Activated naive CD8-positive, alpha-beta T cell treated with anti-CD3 and anti-CD28 coated beads for 36 hours (primary cell): ENCODE results near the gene FAM98B. TPM values are rescaled to one million over a fixed set of nuclear protein-coding genes. Genes with fewer than 3 reads are reported as not detected.
A peak's percentile ranks its signal among the peaks of the same experiment; 100 is the strongest.
"Not testable (repeated sequence)": the region's sequence is repeated elsewhere in the genome, so short reads cannot be mapped to it uniquely, and the experiment has no call there.

Experiments used
- DNase-seq: peaks from one replicate; pipeline ENCODE4 v3.0.0; 2021
- H3K27ac Mint-ChIP-seq: one replicate; pipeline ENCODE4 v1.8.0; 2022; ENCODE audit warnings: mild to moderate bottlenecking, moderate library complexity, mixed read lengths
- H3K27me3 Mint-ChIP-seq: one replicate; pipeline ENCODE4 v1.8.0; 2022; ENCODE audit warnings: mild to moderate bottlenecking, mixed read lengths
- H3K36me3 Mint-ChIP-seq: one replicate; pipeline ENCODE4 v1.8.0; 2021; ENCODE audit warnings: mild to moderate bottlenecking, mixed read lengths
- H3K4me1 Mint-ChIP-seq: one replicate; pipeline ENCODE4 v1.8.0; 2021; ENCODE audit warnings: mixed read lengths
- H3K4me3 Mint-ChIP-seq: one replicate; pipeline ENCODE4 v1.8.0; 2022; ENCODE audit warnings: mild to moderate bottlenecking, moderate library complexity, mixed read lengths
- H3K9me3 Mint-ChIP-seq: one replicate; pipeline ENCODE4 v1.8.0; 2022; ENCODE audit warnings: mixed read lengths
- total RNA-seq, 2 experiments: library from RNA; stranded (reverse); gene quantifications; one replicate each; pipeline ENCODE4 v1.2.3, GENCODE V29; 2021

FAM98B gene
- 10 to 100 TPM; 54.9 to 59.3 TPM for total RNA-seq

DNA sequence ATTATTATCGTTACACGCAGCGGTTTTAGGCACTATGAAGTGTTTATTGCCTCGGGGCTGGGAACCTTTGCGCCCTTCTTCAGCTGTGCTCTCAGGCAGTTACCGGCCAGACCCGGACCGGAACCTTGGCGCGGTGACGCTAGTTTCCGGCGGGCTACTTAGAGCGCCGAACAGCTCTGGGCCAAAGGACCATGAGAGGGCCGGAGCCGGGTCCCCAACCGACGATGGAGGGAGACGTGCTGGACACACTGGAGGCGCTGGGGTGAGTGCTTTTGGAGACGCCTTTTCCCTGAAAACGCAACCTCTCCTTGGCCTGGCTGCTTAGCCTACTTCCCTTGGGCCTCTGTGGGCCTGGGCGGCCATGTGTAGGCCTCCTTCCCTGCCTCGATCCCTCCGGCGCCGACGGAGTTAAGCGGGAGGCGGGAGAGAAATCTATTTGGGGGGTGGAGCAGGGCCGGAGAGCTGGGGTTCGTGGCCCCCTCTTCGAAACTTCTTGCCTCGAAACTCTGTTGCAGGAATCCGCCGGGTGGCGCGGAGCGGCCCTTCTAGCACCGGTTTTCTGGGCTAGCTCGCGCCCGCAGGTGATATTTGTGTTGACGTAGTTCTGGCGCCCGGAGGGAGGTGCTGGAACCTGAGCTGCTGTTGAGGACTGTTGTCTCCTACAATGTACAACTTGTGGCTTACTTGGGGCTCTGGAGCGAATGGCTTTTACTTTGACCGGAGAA is at the start of gene FAM98B:
FAM98B (plus strand) TSS at position 157 of the 725 bp plus-strand sequence; CDS start at position 192, 35 bp downstream.
- Mint-ChIP-seq H3K9me3 (no peaks in the 10 kb centered on the region), H3K4me1 (peaks cover 29% of the 10 kb centered on the region), H3K27me3 (no peaks in the 10 kb centered on the region), H3K27ac (peak within 1 kb of the TSS; percentile 92), H3K36me3 (peaks cover 11% of the 10 kb centered on the region), H3K4me3 (peak within 1 kb of the TSS; percentile 95)
- DNase-seq: peak; percentile 88

DNA sequence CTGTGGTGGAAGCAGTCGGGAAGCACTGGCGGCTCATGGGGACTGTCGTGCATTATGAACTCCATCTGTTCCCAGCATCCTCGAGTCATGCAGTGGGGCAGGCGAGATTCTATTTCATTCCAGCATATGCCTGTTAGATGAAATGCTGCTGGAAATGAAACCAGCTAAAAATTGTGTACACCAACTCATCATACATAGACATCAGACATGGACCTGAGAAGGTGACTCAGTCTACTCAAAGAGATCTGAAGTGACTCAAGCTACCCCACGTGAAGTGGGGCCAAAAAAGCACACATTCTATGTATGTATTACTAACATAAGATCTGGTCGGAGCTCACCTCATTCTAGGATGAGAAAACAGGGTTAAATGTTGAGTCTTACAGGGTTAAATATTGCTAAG is 47.5 kb upstream of the FAM98B start:
- DNase-seq: no peak
- no peaks in the 10 kb centered on the region for H3K4me1 Mint-ChIP-seq
- H3K27me3 Mint-ChIP-seq: peaks cover 22% of the 10 kb centered on the region
- no peaks in the 10 kb centered on the region for H3K9me3 Mint-ChIP-seq
- no peak overlapping the region for H3K4me3 Mint-ChIP-seq
- H3K27ac Mint-ChIP-seq: no peak overlapping the region
- no peaks in the 10 kb centered on the region for H3K36me3 Mint-ChIP-seq

DNA sequence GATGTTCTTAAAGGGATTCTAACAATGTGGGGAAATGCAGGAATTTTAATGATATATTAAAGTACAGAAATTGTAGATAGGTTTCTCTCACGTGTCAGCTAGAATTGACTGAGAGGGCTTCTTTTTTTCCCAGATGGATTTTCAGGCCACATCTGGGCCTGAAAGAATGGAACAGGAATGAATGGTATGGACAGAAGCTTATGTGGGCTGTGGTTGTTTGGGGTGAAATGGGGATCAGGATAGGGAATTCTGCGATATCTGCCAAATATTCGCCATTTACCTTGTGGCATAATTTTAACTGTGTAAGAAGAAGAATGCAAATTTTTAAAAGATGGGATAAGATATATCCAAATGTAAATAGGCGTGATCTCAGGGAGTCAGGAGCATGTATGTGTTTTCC is 45.4 kb upstream of the FAM98B start:
- Mint-ChIP-seq H3K9me3 (no peaks in the 10 kb centered on the region), H3K4me3 (no peak overlapping the region), H3K27me3 (peaks cover 22% of the 10 kb centered on the region), H3K4me1 (no peaks in the 10 kb centered on the region), H3K36me3 (no peaks in the 10 kb centered on the region), H3K27ac (no peak overlapping the region)
- no peak for DNase-seq

DNA sequence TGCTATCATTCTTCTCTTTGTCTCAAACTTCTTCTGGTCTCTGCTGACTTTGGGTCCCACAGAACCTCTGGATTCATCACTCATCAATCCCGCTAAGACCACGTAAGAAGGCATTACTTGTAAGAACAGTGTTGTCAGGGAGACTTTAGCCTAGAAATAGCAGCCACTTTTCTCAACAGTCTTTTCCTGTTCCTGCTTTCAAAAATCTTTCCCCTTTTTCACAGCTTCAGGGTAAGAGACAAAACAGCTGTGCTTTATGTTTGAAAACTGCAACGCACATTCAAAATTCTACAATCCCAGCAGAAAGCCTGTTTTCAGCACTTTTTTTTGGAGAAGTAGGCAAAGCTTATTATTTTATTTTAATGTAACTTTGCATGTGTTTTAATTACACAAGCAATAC is 42.0 kb upstream of the FAM98B start:
- H3K27me3 Mint-ChIP-seq: peaks cover 37% of the 10 kb centered on the region
- H3K9me3 Mint-ChIP-seq: no peaks in the 10 kb centered on the region
- no peak overlapping the region for H3K27ac Mint-ChIP-seq
- H3K4me3 Mint-ChIP-seq: no peak overlapping the region
- no peaks in the 10 kb centered on the region for H3K4me1 Mint-ChIP-seq
- no peak for DNase-seq
- no peaks in the 10 kb centered on the region for H3K36me3 Mint-ChIP-seq

DNA sequence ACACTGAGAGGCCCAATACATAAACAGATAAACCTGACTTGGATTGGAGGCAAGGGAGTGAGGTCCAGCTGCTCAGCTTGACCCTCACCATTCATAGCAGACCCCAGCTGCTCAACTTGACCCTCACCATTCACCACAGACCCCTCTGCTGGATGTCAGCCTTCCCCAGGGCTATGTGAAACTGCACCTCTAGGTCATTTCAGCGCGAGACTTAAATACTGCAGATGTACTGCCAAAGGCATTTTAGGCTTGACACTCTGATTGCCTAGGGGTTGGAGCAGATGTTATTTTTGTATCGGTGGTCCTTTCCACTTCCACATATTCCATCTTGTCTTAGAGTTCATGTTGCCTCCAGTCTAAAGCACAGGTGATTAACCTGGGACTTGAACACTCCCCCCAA is 41.5 kb upstream of the FAM98B start:
- DNase-seq: no peak
- Mint-ChIP-seq H3K4me3 (no peak overlapping the region), H3K9me3 (no peaks in the 10 kb centered on the region), H3K36me3 (no peaks in the 10 kb centered on the region), H3K27me3 (peaks cover 40% of the 10 kb centered on the region), H3K27ac (no peak overlapping the region), H3K4me1 (no peaks in the 10 kb centered on the region)

DNA sequence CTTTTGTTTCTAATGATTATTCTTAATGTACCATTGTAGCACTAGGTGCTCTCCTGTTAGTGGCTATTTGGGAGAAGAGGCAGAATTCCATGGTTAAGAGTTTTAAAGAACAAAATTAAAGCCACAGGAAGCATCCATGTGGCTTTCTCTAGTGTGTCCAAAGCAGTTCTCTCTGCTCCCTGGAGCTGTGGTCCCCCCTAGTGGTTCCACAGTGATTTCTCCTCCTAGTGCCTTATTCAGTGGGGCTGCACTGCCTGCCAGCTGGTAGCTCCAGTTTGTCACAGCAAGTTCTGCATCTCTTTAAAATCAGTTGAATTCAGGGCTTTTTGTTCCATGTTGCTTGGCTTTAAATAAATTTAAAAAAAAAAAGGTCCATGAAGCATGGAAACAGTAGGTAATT is 39.6 kb upstream of the FAM98B start:
- no peaks in the 10 kb centered on the region for H3K9me3 Mint-ChIP-seq
- no peak overlapping the region for H3K4me3 Mint-ChIP-seq
- no peaks in the 10 kb centered on the region for H3K36me3 Mint-ChIP-seq
- DNase-seq: no peak
- no peaks in the 10 kb centered on the region for H3K4me1 Mint-ChIP-seq
- no peak overlapping the region for H3K27ac Mint-ChIP-seq
- peaks cover 42% of the 10 kb centered on the region for H3K27me3 Mint-ChIP-seq

DNA sequence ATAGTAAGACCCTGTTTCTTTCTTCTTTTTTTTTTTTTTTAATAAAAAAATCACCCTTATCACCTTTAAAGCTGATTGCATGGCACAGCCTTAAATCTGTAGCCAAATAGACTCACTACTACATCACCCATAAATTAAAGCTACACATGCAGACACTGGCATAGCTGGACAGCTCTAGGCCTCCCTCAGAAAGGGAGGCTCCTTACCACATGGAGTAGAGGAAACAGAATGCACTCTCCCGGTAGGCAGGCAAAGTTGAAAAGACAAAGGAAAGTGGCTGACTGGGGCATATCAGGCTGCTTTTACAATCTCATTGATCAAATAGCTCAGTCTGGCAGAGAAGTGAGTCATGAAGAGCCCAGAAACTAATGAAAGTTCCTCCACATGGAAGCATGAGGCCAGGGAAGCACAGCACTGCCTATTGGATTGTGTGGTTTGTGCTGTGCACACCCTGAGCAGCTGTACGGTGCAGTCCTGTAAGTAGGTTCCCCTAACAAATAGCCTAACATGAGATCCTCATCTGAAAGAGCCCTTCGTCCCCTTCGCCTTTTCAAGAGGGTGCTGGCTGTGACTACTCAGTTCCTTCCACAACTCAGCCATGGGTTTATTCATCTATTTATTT is 32.7 kb upstream of the FAM98B start:
- Mint-ChIP-seq H3K36me3 (no peaks in the 10 kb centered on the region), H3K4me3 (no peak overlapping the region), H3K27me3 (peaks cover 24% of the 10 kb centered on the region), H3K4me1 (no peaks in the 10 kb centered on the region), H3K9me3 (no peaks in the 10 kb centered on the region), H3K27ac (no peak overlapping the region)
- no peak for DNase-seq

DNA sequence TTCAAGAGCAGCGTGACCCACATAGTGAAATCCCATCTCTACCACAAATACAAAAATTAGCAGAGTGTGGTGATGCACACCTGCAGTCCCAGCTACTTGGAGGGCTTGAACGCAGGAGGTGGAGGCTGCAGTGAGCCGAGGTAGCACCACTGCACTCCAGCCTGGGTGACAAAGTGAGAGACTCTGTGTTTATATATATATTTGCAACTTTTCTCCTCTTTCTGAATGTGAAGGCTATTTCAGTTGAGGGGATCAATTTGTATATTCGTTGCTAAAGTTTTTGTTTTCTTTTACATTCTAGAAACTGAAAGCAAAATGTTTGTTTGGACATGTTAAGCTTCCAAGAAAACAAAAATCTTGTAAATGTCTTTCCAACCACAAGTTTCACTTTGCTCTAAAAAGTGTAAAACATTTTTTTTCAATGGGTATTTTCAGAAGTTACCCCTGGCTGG is 29.8 kb upstream of the FAM98B start:
- H3K36me3 Mint-ChIP-seq: no peaks in the 10 kb centered on the region
- no peaks in the 10 kb centered on the region for H3K9me3 Mint-ChIP-seq
- no peaks in the 10 kb centered on the region for H3K4me1 Mint-ChIP-seq
- no peak for DNase-seq
- no peak overlapping the region for H3K4me3 Mint-ChIP-seq
- peaks cover 8% of the 10 kb centered on the region for H3K27me3 Mint-ChIP-seq
- H3K27ac Mint-ChIP-seq: no peak overlapping the region

DNA sequence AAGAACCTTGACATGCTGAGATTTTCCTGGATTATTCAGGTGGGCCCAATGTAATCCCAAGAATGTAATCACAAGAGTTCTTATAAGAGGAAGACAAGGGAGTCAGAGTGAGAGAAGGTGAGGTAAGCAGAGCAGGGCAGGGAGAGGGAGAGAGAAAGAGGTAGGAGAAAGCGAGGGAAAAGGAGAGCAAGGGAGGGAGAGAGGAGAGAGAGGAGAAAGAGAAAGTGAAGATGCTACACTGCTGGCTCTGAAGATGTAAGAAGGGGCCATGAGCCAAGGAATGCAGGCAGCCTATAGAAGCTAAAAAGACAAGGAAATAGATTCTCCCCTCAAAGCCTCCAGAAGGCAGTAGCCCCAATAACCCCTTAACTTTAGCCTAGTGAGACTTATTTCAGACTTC is 28.7 kb upstream of the FAM98B start:
- Mint-ChIP-seq H3K27me3 (peaks cover 8% of the 10 kb centered on the region), H3K36me3 (no peaks in the 10 kb centered on the region), H3K27ac (no peak overlapping the region), H3K4me1 (no peaks in the 10 kb centered on the region), H3K9me3 (no peaks in the 10 kb centered on the region), H3K4me3 (no peak overlapping the region)
- DNase-seq: no peak

DNA sequence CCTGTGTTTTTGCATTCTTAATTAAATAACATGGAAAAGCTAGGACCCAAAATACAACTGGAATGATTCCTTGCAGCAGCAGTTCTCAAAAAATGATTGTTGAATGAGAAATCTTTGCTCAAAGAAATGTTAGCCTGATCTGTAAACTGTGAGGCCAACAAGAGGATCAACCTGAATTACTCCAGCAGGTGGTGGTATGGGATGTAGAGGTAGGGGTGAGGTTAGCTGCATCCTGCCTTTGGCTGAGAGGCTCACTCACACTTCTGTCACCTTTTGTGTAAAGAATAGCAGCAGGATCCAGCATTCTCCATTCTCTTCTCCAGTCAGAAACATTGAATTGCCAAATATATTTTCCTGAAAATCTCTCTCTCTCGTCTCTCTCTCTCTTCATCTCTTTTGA is 26.5 kb upstream of the FAM98B start:
- Mint-ChIP-seq H3K4me1 (no peaks in the 10 kb centered on the region), H3K27ac (no peak overlapping the region), H3K27me3 (peaks cover 4% of the 10 kb centered on the region), H3K4me3 (no peak overlapping the region), H3K36me3 (no peaks in the 10 kb centered on the region), H3K9me3 (no peaks in the 10 kb centered on the region)
- DNase-seq: no peak

DNA sequence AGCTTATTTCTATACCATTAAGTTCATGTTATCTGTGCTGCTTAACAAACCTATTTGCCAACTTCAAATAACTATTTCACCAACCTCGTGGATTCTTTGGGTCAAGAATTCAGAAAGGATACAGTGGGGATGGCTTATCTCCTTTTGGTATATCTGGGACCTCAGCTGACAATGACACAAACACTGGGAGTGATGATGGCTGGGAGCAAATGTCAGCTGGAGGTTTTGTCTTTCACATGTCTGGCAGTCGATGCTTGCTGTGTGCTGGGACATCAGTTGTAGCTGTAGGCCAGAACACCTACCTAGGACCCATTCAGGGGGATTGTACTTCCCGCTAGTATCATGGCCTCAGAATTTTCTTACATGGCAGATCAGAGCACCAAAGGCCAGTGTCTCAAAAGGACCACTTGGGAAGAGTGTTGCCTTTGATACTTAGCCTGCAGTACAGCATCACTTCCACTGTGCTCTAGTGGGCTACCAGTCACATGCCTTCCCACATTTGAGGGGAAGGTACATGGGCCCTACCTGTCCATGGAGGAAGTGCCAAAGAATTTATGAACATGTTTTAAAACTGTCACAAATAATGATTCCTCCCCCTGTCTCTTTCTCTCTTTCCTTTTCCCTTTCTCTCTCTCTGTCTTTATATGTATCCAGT is 23.7 kb upstream of the FAM98B start:
- Mint-ChIP-seq H3K4me1 (no peaks in the 10 kb centered on the region), H3K27ac (no peak overlapping the region), H3K9me3 (no peaks in the 10 kb centered on the region), H3K36me3 (no peaks in the 10 kb centered on the region), H3K4me3 (no peak overlapping the region), H3K27me3 (peaks cover 7% of the 10 kb centered on the region)
- DNase-seq: no peak

DNA sequence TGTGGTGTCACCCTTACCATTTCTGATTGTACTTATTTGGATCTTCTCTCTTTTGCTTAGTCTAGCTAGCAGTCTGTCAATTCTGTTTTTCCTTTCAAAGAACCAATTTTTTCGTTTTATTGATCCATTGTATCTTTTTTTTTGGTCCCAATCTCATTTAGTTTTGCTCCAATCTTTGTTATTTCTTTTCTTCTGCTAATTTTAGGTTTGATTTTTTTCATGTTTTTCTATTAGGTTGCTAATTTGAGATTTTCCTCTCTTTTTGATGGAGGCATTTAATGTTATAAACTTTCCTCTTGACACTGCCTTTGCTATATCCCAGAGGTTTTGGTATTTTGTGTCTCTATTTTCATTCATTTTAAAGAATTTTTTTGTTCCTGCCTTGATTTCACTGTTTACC is 16.9 kb upstream of the FAM98B start:
- Mint-ChIP-seq H3K4me3 (no peak overlapping the region), H3K27me3 (peaks cover 31% of the 10 kb centered on the region), H3K4me1 (peaks cover 5% of the 10 kb centered on the region), H3K27ac (no peak overlapping the region), H3K36me3 (no peaks in the 10 kb centered on the region), H3K9me3 (peaks cover 3% of the 10 kb centered on the region)
- no peak for DNase-seq

DNA sequence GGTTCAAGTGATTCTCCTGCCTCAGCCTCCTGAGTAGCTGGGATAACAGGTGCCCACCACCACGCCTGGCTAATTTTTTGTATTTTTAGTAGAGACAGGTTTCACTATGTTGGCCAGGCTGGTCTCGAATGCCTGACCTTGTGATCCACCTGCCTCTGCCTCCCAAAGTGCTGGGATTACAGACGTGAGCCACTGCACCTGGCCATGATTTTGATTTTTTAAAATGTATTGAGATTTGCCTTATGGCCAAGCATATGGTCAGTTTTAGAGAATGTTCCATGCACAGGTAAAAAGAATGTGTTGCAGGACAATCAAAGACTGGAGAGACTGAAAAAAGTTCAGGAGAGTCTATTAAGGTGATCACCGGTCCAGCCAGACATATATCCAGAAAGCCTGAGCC is 16.3 kb upstream of the FAM98B start:
- not testable (repeated sequence) for H3K27ac Mint-ChIP-seq, H3K9me3 Mint-ChIP-seq, H3K4me3 Mint-ChIP-seq

DNA sequence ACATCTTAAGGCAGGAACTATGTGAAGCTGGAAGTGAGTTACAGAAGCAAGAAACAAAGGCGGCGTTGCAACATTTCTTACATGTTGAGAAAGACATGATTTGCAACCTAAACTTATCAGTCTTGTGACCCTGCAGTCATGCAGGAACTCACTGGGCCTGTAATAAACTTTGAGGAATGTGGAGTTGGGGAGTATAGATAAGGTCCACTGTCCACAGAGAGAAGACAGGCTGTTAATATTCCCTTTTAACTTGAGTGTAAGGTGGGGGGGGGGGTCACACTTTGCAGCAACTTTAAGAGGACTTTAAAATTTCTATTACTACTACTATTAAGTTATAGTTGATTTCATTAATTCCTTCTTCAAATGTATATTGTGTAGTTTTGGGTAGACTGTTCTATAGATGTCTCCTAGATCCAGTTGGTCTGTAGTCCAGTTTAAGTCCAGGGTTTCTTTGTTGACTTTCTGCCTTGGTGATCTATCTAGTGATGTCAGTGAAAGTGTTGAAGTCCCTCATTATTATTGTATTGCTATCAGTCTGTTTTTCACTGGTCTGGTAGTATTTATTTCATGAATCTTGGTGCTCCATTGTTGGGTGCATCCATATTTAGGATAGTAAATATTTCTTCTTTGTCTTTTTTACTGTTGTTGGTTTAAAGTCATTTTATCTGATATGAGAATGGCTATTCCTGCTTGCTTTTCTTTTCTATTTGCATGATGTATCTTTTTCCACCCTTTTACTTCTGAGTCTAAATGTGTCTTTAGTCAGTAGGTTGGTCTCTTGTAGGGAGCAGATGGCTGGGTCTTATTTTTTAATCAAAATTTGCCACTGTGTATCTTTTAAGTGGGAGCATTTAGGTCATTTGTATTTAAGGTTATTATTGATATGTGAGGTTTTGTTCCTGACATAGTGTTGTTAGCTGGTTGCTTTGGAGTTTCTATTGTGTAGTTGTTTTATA is 15.6 kb upstream of the FAM98B start:
- Mint-ChIP-seq H3K9me3 (peaks cover 3% of the 10 kb centered on the region), H3K27me3 (peaks cover 31% of the 10 kb centered on the region)

More for the DNA sequence above, 16.3 kb upstream of the FAM98B start:
- H3K4me1 Mint-ChIP-seq, DNase-seq, H3K36me3 Mint-ChIP-seq: not testable (repeated sequence)
- peaks cover 31% of the 10 kb centered on the region for H3K27me3 Mint-ChIP-seq

More for the DNA sequence above, 15.6 kb upstream of the FAM98B start:
- no peak overlapping the region for H3K4me3 Mint-ChIP-seq
- H3K4me1 Mint-ChIP-seq: peaks cover 5% of the 10 kb centered on the region
- H3K36me3 Mint-ChIP-seq: no peaks in the 10 kb centered on the region
- DNase-seq: no peak
- no peak overlapping the region for H3K27ac Mint-ChIP-seq
